Spleen (tissue), 7 donors: ENCODE results near the gene TBXAS1.

Source experiments
- CTCF ChIP-seq, 11 experiments: fragments of 200-600 bp in 7 of 11; fragments of 450-650 bp in 4 of 11; sonication (generic) in 4 of 11; IDR thresholded peaks in 8 of 11; conservative IDR thresholded peaks in 3 of 11; 1 replicate in 7 of 11; 2 replicates in 4 of 11; pipeline versions ENCODE4 v1.4.0 to v1.8.0; 2016 to 2021; ENCODE audit warnings: antibody characterized with exemption in 11 of 11, inconsistent platforms in 4 of 11, mild to moderate bottlenecking in 1 of 11
- POLR2A ChIP-seq, 3 donors: fragments of 450-650 bp; IDR thresholded peaks; one replicate each; pipeline ENCODE4 v1.5.1; 2017; ENCODE audit warnings: antibody characterized with exemption in 3 of 3, mild to moderate bottlenecking in 1 of 3
- POLR2AphosphoS5 ChIP-seq, 3 donors: sonication (generic); formaldehyde crosslinking; IDR thresholded peaks; one replicate each; pipeline ENCODE4 v1.5.1; 2017; ENCODE audit warnings: antibody characterized with exemption in 3 of 3
- donor health status: DM: no; HTN: no; CAD: no; lungs with moderate emphysema.
- donor health status: DM: no; HTN: no; CAD: no.
- donor health status: DM: no; HTN: no; CAD: no.

DNA sequence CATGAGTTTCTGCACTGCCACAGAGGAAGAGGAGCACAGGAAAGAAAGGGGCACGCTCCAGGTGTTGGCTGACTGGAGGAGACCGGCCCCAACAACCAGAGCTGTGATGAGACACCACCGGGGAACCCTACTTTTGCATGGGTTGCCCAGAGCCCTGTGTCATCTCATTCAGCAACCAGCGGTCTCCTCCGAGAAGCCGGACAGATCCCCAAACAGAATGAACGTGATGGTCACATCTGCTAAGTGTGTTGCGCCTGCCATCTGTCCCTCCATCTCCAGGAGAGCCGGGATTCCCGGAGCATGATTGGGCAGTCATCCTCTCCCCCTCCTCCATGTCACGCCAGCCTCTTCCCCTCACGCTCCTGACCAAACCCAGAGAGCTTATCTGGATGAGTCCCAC lies 210.8 kb downstream of the TBXAS1 start:
- TF ChIP-seq CTCF (IDR thresholded peaks at IDR 0.05 in 8 of 11, conservative IDR thresholded peaks at IDR 0.05 in 3 of 11) (no peak), POLR2AphosphoS5 (IDR thresholded peaks at IDR 0.05) (no peak), POLR2A (IDR thresholded peaks at IDR 0.05) (no peak)
